Activated CD8-positive, alpha-beta memory T cell treated with anti-CD3 and anti-CD28 coated beads for 36 hours (primary cell): Measurements from ENCODE around the gene TOGARAM1. TPM values are rescaled to one million over a fixed set of nuclear protein-coding genes. Genes with fewer than 3 reads are reported as not detected.

Source experiments
- CTCF ChIA-PET: fragments of 350-600 bp; sonication (Branson Sonifier 250); formaldehyde crosslinking; loops from one replicate; lab custom pipeline; 2021; ENCODE audit warnings: antibody characterized with exemption; lab: Charles Lee
- POLR2A ChIA-PET: fragments of 350-600 bp; sonication (Branson Sonifier 250); formaldehyde crosslinking; loops from one replicate; lab custom pipeline; 2021; ENCODE audit warnings: antibody characterized with exemption; lab: Charles Lee
- total RNA-seq, 2 experiments: library from RNA; stranded (reverse); gene quantifications; one replicate each; pipeline ENCODE4 v1.2.3, GENCODE V29; 2021

Gene TOGARAM1, protein sequence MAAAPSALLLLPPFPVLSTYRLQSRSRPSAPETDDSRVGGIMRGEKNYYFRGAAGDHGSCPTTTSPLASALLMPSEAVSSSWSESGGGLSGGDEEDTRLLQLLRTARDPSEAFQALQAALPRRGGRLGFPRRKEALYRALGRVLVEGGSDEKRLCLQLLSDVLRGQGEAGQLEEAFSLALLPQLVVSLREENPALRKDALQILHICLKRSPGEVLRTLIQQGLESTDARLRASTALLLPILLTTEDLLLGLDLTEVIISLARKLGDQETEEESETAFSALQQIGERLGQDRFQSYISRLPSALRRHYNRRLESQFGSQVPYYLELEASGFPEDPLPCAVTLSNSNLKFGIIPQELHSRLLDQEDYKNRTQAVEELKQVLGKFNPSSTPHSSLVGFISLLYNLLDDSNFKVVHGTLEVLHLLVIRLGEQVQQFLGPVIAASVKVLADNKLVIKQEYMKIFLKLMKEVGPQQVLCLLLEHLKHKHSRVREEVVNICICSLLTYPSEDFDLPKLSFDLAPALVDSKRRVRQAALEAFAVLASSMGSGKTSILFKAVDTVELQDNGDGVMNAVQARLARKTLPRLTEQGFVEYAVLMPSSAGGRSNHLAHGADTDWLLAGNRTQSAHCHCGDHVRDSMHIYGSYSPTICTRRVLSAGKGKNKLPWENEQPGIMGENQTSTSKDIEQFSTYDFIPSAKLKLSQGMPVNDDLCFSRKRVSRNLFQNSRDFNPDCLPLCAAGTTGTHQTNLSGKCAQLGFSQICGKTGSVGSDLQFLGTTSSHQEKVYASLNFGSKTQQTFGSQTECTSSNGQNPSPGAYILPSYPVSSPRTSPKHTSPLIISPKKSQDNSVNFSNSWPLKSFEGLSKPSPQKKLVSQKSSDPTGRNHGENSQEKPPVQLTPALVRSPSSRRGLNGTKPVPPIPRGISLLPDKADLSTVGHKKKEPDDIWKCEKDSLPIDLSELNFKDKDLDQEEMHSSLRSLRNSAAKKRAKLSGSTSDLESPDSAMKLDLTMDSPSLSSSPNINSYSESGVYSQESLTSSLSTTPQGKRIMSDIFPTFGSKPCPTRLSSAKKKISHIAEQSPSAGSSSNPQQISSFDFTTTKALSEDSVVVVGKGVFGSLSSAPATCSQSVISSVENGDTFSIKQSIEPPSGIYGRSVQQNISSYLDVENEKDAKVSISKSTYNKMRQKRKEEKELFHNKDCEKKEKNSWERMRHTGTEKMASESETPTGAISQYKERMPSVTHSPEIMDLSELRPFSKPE (N-terminal part only)
- 1 to 10 TPM; 5.5 to 6.3 TPM for total RNA-seq

DNA sequence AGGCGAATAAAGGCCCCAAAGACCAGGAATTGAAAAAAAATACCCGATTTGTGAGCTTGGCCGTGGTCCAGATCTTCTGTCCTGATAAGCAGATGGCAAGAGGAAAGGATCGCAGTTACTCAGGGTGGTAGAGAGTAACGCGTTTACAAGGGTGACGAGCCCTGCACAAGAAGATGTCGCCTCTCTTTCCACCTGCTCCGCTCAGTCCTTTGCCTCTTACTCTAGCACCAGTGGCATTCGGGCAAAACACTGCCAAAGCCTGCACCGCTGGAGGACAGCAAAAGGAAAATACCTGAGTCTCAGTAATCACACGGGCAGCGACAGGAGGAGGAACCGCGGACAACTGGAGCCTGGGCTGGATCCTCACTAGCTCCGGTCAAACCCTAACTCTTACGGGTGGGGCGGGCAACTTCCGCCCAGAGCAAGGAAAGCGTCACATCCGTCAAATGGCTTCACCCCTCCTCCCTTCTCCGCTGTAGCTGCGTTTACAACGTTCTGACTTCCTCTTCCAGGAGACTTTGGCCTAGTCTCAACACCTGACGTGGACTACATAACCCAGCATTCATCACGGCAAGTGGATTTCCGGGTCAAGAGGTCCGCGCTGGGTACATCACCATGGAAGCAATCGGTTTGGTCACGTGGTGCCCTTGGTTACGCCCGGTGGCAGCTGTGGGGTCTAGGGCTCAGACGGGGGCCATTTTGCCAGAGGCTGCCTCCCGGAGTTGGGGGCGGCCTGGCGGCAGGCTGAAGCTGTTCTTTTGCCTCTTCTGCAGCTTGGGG is at the start of gene TOGARAM1, which contains the start of gene KLHL28:
Gene TOGARAM1 (plus strand): TSS at position 637 of the 780 bp plus-strand sequence. CDS start 232 bp downstream, outside the sequence.
Gene KLHL28 (minus strand): TSS at position 394 of the 780 bp plus-strand sequence. CDS start 16,019 bp downstream, outside the sequence.
- ChIA-PET CTCF (interaction anchor here (1.3 kb wide), 1 partner anchor 173 kb away, joined by 4 read pairs; the partner anchor contains the start of gene FKBP3), POLR2A (interaction anchor here (0.5 to 2.5 kb wide), 10 partner anchors 13 to 307 kb away, joined by 3 to 14 read pairs (median 4); partner anchors contain the start of genes FANCM, FKBP3 and PRPF39)

DNA sequence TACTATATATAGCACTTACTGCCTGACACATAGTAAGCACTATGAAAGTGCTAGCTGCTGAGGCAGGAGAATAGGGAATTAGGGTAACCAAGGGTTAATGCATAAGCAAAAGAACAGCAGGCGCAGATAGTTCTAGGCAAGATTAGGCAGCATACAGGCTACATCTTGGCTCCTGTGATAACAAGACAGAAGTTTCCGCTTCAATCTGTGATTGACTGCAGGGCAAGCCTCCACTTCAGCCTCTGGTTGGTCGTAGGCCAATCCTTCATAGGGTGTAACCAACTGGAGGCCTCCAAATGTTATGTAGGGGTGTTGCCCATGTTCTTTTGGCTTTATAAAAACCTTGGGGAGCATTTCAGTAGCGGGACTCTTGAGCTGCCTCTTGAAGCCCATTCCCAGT is 47.1 kb upstream of the TOGARAM1 start:
- ChIA-PET CTCF (no interaction called here), POLR2A (no interaction called here)

DNA sequence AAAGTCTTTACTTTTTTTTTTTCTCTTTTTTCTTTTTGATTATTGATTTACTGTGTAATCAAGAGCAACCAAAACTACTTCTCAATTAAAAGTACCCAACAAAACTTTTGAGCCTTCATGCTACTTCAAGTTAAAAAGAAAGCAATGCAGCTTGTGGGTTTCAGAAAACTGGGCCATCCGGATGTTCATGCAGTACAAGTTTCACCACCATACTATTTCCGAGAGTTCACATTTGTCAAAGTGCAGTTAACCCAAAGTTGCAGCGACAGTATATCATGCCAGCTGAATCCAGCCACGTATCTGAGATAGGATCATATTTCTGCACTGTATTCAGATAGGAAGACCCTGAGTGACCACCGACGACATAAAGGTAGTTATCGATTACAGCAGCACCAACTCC is 33.2 kb upstream of the TOGARAM1 start:
- ChIA-PET POLR2A (no interaction called here), CTCF (no interaction called here)

DNA sequence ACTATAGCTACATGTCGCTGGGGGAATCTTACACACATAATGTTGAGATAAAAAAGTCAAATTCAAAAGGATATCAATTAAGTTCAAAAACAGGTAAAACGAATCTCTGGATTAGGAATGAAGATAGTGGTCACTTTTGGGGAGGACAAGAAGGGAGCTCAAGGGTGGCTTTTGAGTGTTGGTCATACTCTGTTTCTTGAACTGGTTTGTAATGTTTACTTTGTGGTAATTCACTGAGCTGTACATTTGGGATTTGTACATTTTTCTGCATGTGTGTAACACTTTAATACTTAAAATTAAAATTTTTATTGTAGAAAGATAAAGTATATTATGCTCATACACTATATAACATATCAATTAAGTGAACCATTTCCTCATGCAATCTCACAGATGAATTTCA is 26.8 kb upstream of the TOGARAM1 start:
- POLR2A ChIA-PET, result interaction anchor here (0.5 kb wide), 1 partner anchor 18 kb away, joined by 3 read pairs; no protein-coding TSS in a partner anchor
- CTCF ChIA-PET, result interaction anchor here (0.8 kb wide), 1 partner anchor 202 kb away, joined by 3 read pairs; no protein-coding TSS in a partner anchor

DNA sequence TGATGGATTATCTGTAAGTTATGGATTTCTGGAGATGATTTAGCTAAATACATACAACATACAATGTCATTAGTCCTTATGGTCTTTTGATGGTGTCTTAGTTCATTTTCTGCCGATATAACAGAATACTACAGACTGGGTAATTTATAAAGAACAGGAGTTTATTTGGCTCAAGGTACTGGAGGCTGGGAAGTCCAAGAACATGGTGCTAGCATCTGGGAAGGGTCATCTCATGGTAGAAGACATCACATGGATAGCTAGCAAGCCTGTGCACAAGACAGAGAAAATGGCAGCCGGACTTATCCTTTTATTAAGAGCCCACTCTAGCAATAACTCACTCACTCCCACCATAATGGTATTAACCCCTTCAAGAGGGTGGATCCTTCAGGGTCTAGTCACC is 24.4 kb upstream of the TOGARAM1 start:
- ChIA-PET POLR2A (no interaction called here), CTCF (no interaction called here)

DNA sequence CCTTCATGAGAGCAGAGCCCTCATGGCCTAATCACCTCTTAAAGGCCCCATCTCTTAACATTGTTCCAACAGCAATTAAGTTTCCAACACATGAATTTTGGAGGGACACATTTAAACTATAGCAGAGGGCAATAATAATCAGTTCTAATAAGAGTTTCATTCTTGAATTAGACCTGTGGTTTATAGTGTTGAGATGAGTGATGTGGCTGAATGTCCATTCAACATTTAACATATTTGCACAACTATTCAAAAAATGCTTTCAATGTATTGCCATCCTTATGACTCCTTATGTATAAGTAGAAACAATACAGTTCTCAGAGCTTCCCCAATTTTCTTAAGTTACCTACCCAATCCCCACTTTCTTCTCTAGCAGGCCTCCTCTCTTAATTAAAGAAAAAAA is 21.8 kb upstream of the TOGARAM1 start:
- POLR2A ChIA-PET, result no interaction called here
- CTCF ChIA-PET, result no interaction called here

DNA sequence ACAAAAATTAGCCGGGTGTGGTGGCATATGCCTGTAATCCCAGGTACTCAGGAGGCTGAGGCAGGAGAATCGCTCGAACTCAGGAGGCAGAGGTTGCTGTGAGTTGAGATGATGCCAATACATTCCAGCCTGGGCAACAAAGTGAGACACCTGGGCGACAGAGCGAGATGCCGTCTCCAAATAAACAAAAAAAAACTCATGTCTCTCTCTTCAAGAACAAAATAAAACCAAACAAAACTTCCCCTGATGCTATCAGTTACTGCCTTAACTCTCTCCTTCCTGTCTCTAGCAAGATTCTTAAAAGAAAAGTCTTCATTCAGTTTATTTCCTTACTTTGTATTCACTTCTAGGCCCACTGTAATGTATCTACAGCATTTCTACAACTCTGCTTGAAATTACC is 21.0 kb upstream of the TOGARAM1 start:
- ChIA-PET POLR2A (no interaction called here), CTCF (no interaction called here)

DNA sequence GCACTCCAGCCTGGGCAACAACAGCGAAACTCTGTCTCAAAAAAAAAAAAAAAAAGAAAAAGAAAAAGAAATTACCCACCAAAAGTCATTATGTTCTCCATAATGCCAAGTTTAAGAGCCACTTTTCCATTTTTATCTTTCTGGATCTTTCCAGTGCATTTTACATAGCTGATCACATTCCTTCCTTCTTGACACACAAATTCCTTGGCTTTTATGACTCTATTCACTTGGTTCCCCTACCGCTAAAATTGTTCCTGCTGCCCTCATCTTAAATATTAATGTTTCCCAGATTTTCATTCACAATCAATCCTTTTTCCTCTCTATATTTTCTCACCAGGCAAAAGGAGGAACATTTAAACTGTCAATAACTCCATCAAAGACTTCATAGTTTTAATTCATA is 20.4 kb upstream of the TOGARAM1 start:
- POLR2A ChIA-PET, result no interaction called here
- CTCF ChIA-PET, result interaction anchor here (0.6 kb wide), 1 partner anchor 15 kb away, joined by 3 read pairs; no protein-coding TSS in a partner anchor

DNA sequence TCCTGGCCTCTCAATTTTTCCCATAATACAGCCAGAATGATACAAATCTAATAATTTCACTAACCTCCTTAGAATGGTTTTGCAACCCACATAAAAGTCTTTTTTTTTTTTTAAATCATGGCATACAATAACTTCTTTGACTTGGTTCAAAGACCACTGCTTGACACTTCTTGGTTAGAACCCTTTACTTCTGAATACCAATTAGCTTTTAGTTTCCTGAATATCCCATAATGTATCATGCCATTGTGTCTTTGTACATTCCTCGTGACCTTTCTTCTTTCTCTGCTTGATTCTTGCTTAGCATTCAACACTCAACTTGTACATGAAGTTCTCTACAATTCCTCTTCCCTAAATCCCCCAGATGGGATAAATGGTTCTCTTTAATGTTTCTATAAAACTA is 19.6 kb upstream of the TOGARAM1 start:
- ChIA-PET POLR2A (interaction anchor here (0.6 kb wide), 1 partner anchor 251 kb away, joined by 3 read pairs; no protein-coding TSS in a partner anchor), CTCF (no interaction called here)

DNA sequence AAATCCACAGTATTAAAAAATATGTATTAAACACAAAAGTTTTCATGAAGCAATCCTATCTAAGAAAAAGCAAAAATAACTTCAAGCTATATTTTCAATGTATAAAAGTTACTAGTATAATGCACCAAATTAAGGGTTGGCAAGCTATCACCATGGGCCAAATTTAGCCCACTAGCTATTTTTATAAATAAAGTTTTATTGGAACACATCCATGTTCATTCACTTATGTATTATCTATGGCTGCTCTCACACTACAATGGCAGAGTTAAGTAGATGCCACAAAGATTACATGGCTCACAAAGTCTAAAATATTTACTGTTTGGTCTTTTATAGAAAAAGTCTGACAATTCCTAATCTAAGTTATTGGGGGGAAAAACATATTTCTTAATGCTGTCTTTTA is 17.9 kb upstream of the TOGARAM1 start:
- CTCF ChIA-PET, result no interaction called here
- POLR2A ChIA-PET, result no interaction called here

DNA sequence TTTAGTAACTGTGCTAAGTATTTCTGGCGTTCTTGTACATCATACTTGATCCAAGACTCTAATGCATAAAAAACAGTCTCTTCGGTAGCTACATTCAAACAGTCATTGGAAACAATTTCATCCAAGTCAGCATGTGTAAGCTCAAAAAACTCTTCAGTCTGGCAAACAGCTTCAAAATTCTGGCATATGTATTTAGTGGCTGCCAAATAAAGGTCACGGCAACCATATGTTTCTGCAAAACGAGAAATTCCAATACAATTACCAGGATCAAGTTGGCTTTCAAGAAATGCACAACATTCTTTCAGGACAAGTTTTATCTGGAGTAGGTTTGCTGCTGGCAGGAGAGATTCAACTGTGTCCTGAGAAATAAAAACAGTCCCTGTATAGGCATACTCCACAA is 16.7 kb upstream of the TOGARAM1 start:
- CTCF ChIA-PET, result no interaction called here
- POLR2A ChIA-PET, result no interaction called here

DNA sequence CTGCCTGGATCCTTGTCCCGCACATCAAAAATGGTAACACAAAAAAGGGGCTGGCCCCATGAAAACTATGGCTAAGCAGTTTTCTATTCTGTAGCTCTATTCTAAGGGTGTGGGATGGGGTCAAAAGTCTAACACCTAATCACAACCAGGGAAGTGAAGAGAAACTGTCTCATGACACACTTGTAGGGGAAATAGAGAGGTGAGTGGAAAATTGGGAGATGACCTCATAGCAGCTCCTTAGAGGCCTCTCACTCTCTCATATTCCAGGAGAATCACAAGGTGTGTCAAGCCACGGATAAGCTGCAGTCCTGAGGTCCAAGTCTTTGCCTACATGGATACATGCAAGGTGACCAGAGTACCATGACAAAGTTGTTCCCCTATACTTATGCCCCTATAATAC is 10.9 kb upstream of the TOGARAM1 start:
- ChIA-PET CTCF (no interaction called here), POLR2A (no interaction called here)

DNA sequence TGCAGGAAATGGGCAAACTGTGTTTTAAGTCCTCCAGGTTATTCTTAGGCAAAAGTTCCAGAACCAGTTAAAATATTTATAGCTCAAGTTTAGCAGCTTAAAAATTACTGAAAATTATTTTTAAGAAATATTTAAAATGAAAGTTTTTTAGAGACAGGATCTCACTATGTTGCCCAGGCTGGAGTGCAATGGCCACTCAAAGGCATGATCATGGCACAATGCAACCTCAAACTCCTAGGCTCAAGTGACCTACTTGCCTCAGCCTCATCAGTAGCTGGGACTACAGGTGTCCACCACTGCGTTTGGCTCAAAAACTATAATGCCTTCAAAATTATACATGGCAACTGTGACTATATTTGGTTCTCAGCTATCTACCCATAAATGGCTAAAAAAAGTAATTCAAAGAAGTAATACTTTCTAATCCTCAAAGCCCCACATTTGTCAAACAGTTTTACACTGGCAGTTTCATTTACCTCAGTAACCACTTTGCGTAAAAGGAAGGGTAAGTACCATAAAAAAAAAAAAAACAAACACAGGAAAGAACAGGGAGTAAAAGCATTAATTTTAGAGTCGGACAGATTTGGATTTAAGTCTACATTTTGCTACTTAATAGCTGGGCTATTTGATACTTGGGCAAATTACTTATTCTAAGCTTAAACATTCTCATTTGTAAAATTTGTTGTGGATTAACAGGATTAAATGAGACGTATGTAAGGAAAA is 9.4 kb upstream of the TOGARAM1 start:
- ChIA-PET POLR2A (interaction anchor here (0.6 kb wide), 1 partner anchor 17 kb away, joined by 3 read pairs; no protein-coding TSS in a partner anchor), CTCF (no interaction called here)

DNA sequence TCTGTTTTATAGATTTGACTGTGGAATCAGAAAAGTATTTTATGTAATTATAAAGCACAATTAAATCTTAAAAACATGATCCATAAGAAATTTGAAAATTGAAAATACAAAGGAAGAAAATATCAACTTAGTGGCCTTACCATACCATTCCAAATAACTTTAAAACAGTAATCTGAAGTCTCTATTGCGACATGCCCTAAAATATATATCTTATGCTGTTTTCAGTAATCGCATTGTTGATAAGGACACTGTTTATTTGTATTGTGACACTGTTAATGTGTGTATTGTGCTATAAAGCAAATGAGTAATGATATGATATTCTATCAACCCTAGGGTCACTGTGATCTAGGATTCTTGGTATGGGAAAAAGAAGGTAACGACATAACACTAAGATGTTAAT is 7.2 kb upstream of the TOGARAM1 start:
- POLR2A ChIA-PET, result no interaction called here
- CTCF ChIA-PET, result no interaction called here

DNA sequence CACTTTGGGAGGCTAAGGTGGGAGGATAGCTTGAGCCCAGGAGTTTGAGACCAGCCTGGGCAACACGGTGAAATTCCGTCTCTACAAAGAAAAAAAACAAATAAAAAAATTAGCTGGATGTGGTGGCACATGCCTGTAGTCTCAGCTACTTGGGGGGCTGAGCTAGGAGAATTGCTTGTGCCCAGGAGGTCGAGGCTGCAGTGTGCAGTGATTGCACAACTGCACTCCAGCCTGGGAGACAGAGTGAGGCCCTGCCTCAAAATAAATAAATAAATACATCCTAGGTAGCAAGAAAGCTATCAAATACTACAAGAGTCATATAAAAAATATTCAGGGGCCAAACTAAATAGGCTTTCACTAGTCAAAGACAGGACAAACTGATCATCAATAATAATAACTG is 6.5 kb upstream of the TOGARAM1 start:
- POLR2A ChIA-PET, result no interaction called here
- CTCF ChIA-PET, result no interaction called here

DNA sequence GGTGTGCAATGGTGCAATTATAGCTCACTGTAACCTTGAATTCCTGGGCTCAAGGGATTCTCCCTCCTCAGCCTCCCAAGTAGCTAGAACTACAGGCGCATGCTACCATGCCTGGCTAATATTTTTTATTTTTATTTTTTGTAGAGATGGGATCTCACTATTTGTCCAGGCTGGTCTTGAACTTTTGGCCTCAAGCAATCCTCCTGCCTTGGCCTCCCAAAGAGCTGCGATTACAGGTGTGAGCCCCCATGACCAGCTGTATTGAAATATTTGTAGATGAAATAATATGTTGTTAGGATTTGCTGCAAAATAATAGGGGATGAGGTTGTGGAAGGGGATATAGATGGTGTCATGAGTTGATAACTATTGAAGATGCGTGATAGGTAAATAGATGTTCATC is 5.1 kb upstream of the TOGARAM1 start:
- ChIA-PET POLR2A (no interaction called here), CTCF (interaction anchor here (0.6 kb wide), 1 partner anchor 15 kb away, joined by 3 read pairs; no protein-coding TSS in a partner anchor)

DNA sequence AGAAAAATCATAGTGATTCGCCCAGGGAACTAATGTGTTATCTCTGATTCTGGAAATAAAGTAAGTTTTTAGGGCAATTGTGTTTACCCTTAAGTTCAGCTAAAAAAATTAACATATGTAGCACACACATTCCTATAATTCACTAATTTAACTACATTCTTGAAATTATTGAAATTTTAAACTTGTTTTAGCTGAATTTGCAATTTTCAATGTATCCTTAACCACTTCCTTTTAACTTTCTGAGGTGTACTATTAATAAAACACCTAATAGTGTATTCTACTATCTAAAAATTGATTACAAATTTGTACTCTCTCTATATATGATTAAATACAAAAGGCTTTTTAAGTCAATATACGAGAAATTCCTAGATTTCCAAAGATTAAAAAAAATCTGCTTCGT is 2.5 kb upstream of the TOGARAM1 start:
- ChIA-PET CTCF (no interaction called here), POLR2A (no interaction called here)

DNA sequence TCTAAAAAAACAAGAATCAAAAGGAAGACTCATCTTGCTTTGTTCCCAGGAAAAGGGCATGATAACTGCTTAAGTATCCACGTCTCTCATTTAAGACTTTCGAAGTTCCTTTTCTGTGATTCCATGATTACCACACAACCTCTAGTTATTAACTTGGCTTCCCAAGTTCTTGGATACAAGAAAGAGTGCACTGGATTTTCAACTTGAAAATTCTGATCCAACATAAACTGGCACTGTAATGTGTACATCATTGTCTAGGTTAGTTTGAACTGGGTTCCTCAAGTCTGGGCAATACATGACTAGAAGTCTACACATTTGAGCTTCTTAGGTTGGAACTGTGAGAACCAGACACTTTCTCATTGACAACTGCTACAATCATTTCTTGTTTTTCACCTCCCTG is 1.8 kb upstream of the TOGARAM1 start:
- POLR2A ChIA-PET, result no interaction called here
- CTCF ChIA-PET, result interaction anchor here (1.5 kb wide), 1 partner anchor 130 kb away, joined by 3 read pairs; no protein-coding TSS in a partner anchor
